HepG2 (cell line): ENCODE results near the gene OTOP3. TPM values are rescaled to one million over a fixed set of nuclear protein-coding genes. Genes with fewer than 3 reads are reported as not detected.
A peak's percentile ranks its signal among the peaks of the same experiment; 100 is the strongest.

Experiments used
- KLF16 ChIP-seq, 2 experiments: sonication (generic) in 1 of 2; formaldehyde crosslinking in 1 of 2; IDR thresholded peaks; 2 replicates each; pipeline versions ENCODE4 v1.6.1 to v1.8.0; 2016 to 2023; ENCODE audit warnings: missing genetic modification reagents in 2 of 2, missing compliant biosample characterization in 1 of 2
- MXD3 ChIP-seq: IDR thresholded peaks from 2 replicates; pipeline ENCODE4 v1.6.1; 2016; ENCODE audit warnings: mild to moderate bottlenecking, missing biosample characterization, missing genetic modification reagents
- MYNN ChIP-seq: sonication (generic); formaldehyde crosslinking; IDR thresholded peaks from 2 replicates; pipeline ENCODE4 v1.4.0; 2020; ENCODE audit warnings: mild to moderate bottlenecking, low read depth, missing genetic modification reagents
- NFKB2 ChIP-seq: sonication (generic); formaldehyde crosslinking; IDR thresholded peaks from 2 replicates; pipeline ENCODE4 v1.4.0; 2020; ENCODE audit warnings: missing genetic modification reagents, borderline replicate concordance
- RXRB ChIP-seq: IDR thresholded peaks from 2 replicates; pipeline ENCODE4 v1.6.1; 2016; ENCODE audit warnings: borderline replicate concordance, missing genetic modification reagents, missing compliant biosample characterization
- SOX13 ChIP-seq, 3 experiments: fragments of 450-650 bp in 1 of 3; sonication (generic) in 1 of 3; formaldehyde crosslinking in 1 of 3; IDR thresholded peaks in 2 of 3; conservative IDR thresholded peaks in 1 of 3; 2 replicates each; pipeline versions ENCODE4 v1.5.0 to v1.6.1; 2016 to 2020; ENCODE audit warnings: antibody characterized with exemption in 1 of 3, mild to moderate bottlenecking in 1 of 3, missing compliant biosample characterization in 1 of 3, missing genetic modification reagents in 1 of 3, moderate library complexity in 1 of 3
- ZBTB10 ChIP-seq: sonication (generic); formaldehyde crosslinking; IDR thresholded peaks from 2 replicates; pipeline ENCODE4 v1.4.0; 2020; ENCODE audit warnings: missing genetic modification reagents, borderline replicate concordance
- ZBTB44 ChIP-seq: sonication (generic); formaldehyde crosslinking; IDR thresholded peaks from 2 replicates; pipeline ENCODE4 v1.4.0; 2020; ENCODE audit warnings: missing genetic modification reagents
- ZFP36L2 ChIP-seq: sonication (generic); formaldehyde crosslinking; IDR thresholded peaks from 2 replicates; pipeline ENCODE4 v1.4.0; 2020; ENCODE audit warnings: missing genetic modification reagents
- ZMYM3 ChIP-seq: sonication (generic); formaldehyde crosslinking; IDR thresholded peaks from 2 replicates; pipeline ENCODE4 v1.5.1; 2020; ENCODE audit warnings: mild to moderate bottlenecking, missing genetic modification reagents
- ZNF263 ChIP-seq: sonication (generic); formaldehyde crosslinking; IDR thresholded peaks from 2 replicates; pipeline ENCODE4 v1.4.0; 2020; ENCODE audit warnings: missing genetic modification reagents
- ZNF510 ChIP-seq: sonication (generic); formaldehyde crosslinking; IDR thresholded peaks from 2 replicates; pipeline ENCODE4 v1.4.0; 2020; ENCODE audit warnings: low read depth, mild to moderate bottlenecking, missing genetic modification reagents
- ZNF574 ChIP-seq: sonication (generic); formaldehyde crosslinking; IDR thresholded peaks from 2 replicates; pipeline ENCODE4 v1.4.0; 2020; ENCODE audit warnings: missing genetic modification reagents
- ZNF644 ChIP-seq: IDR thresholded peaks from 2 replicates; pipeline ENCODE4 v1.6.1; 2016; ENCODE audit warnings: low read depth
- ZNF691 ChIP-seq: sonication (generic); formaldehyde crosslinking; IDR thresholded peaks from 2 replicates; pipeline ENCODE4 v1.4.0; 2020; ENCODE audit warnings: missing genetic modification reagents, low read depth, mild to moderate bottlenecking, borderline replicate concordance
- ZNF766 ChIP-seq: sonication (generic); formaldehyde crosslinking; IDR thresholded peaks from 2 replicates; pipeline ENCODE4 v1.5.0; 2020; ENCODE audit warnings: missing genetic modification reagents, borderline replicate concordance
- polyA plus RNA-seq, 8 experiments: library from polyadenylated mRNA; depleted of rRNA in 3 of 8; stranded (reverse) in 7 of 8; unstranded in 1 of 8; fragments of >200 nt; fragmentation: Illumina TruSeq in 4 of 8; extraction: Trizol in 4 of 8; gene quantifications; 2 replicates each; pipeline versions ENCODE4 v1.2.1 to v1.2.3, GENCODE V29; 2011 to 2016; ENCODE audit warnings: low read depth in 4 of 8, missing spikeins in 1 of 8, mixed read lengths in 1 of 8; ENCODE audit not compliant: insufficient read depth in 1 of 8
- total RNA-seq, 5 experiments: library from RNA; depleted of rRNA; stranded (reverse); fragments of >200 nt; fragmentation: Illumina TruSeq; extraction: Trizol; gene quantifications; 2 replicates each; pipeline ENCODE4 v1.2.3, GENCODE V29; 2016; ENCODE audit warnings: low read depth in 1 of 5

OTOP3 gene
- total and polyA plus RNA-seq, 2 of the 13 experiments (the other 11 are each of a cell fraction or from before 2014, with no cell fraction given) = not detected

- peak; percentile 45; the same call in 1 of the 2 replicates for TF ChIP-seq ZBTB44 (CRISPR knock-in tag)
- peak; percentile 92 for TF ChIP-seq MXD3 (CRISPR knock-in tag)
- TF ChIP-seq ZNF644 (CRISPR knock-in tag) = no peak; the same call in 1 of the 2 replicates
- TF ChIP-seq ZNF691 = no peak
- TF ChIP-seq ZMYM3 (CRISPR knock-in tag) = 0 out of 2 replicates have a peak, but pooled peaks have one; percentile 11
- TF ChIP-seq ZNF574 (CRISPR knock-in tag) = peak; percentile 78
- TF ChIP-seq SOX13 (IDR thresholded peaks at IDR 0.05) = no peak
- peak in 1 of 2 experiments; percentile 65; a peak in 1 of 4 replicates for TF ChIP-seq SOX13 (CRISPR knock-in tag; conservative IDR thresholded peaks at IDR 0.05 in 1 of 2, IDR thresholded peaks at IDR 0.05 in 1 of 2)
- TF ChIP-seq ZNF766 (CRISPR knock-in tag) = peak; percentile 65; the same call in 1 of the 2 replicates
- peak; percentile 94; the same call in 1 of the 2 replicates for TF ChIP-seq NFKB2 (CRISPR knock-in tag)
- TF ChIP-seq KLF16 (CRISPR knock-in tag; IDR thresholded peaks at IDR 0.05) = peak in 1 of 2 experiments; percentile 59; a peak in 1 of 4 replicates
- TF ChIP-seq MYNN (CRISPR knock-in tag) = 0 out of 2 replicates have a peak, but pooled peaks have one; percentile 35
- TF ChIP-seq ZFP36L2 (CRISPR knock-in tag) = no peak
- peak; percentile 31; the same call in 1 of the 2 replicates for TF ChIP-seq ZNF510
- peak; percentile 52 for TF ChIP-seq RXRB
- TF ChIP-seq ZNF263 (CRISPR knock-in tag) = peak; percentile 50; the same call in 1 of the 2 replicates
- no peak for TF ChIP-seq ZBTB10
These were observed 25.1 kb downstream of the OTOP3 start (continued) for GRCh38 chr17:74960570-74961342.
